GM12873 (cell line): ENCODE measurements around the gene MAPK4.

Experiments
- CTCF ChIP-seq: IDR thresholded peaks from 2 replicates; pipeline ENCODE4 v1.5.1; 2012; ENCODE audit warnings: low read depth, mild to moderate bottlenecking, moderate library complexity, low read length, control low read depth; ENCODE audit not compliant: insufficient read depth; ENCODE audit errors: missing control alignments

Gene MAPK4

GRCh38 chr18:50753311-50753710 lies 193.4 kb downstream of the MAPK4 start:
- no peak for TF ChIP-seq CTCF

- no peak for TF ChIP-seq CTCF
Observed at GRCh38 chr18:50754297-50754696, 194.4 kb downstream of the MAPK4 start.

GRCh38 chr18:50757358-50757757 lies 197.5 kb downstream of the MAPK4 start:
- no peak for TF ChIP-seq CTCF

GRCh38 chr18:50769463-50769862 lies 209.6 kb downstream of the MAPK4 start:
- TF ChIP-seq CTCF, result no peak

- TF ChIP-seq CTCF, result no peak
Observed at GRCh38 chr18:50775207-50775606, 215.3 kb downstream of the MAPK4 start.

- TF ChIP-seq CTCF, result no peak
Observed at GRCh38 chr18:50775726-50776125, 215.8 kb downstream of the MAPK4 start.

- no peak for TF ChIP-seq CTCF
Observed at GRCh38 chr18:50776383-50776782, 216.5 kb downstream of the MAPK4 start.
